Astrocyte (in vitro differentiated cells and primary cell): ENCODE results near the gene CCDC85B. TPM values are rescaled to one million over a fixed set of nuclear protein-coding genes. Genes with fewer than 3 reads are reported as not detected.

Source experiments
- DNase-seq: peaks from one replicate; pipeline ENCODE4 v3.0.0-alpha.2; 2010; ENCODE audit warnings: low read depth
- FAIRE-seq: peaks from 2 replicates; lab custom pipeline; 2011; peaks lifted over from hg19 to GRCh38; lab: Jason Lieb, UNC
- H2AFZ ChIP-seq: 2 replicates; pipeline ENCODE4 v1.6.0; 2012; ENCODE audit warnings: low read depth, low read length, inconsistent platforms
- H3K27ac ChIP-seq: 2 replicates; pipeline ENCODE4 v1.5.1; 2011; ENCODE audit warnings: low read depth, low read length, inconsistent platforms
- H3K27me3 ChIP-seq: 2 replicates; pipeline ENCODE4 v1.6.0; 2011; ENCODE audit warnings: low read length, inconsistent platforms; ENCODE audit not compliant: insufficient read depth
- H3K36me3 ChIP-seq: 2 replicates; pipeline ENCODE4 v1.5.1; 2011; ENCODE audit warnings: low read length, inconsistent platforms; ENCODE audit not compliant: insufficient read depth
- H3K4me1 ChIP-seq: 2 replicates; pipeline ENCODE4 v1.5.1; 2011; ENCODE audit warnings: low read length, inconsistent platforms; ENCODE audit not compliant: insufficient read depth
- H3K4me2 ChIP-seq: 2 replicates; pipeline ENCODE4 v1.6.0; 2012; ENCODE audit warnings: low read length, inconsistent platforms
- H3K4me3 ChIP-seq: 2 replicates; pipeline ENCODE4 v1.5.1; 2011; ENCODE audit warnings: low read depth, mild to moderate bottlenecking, low read length, inconsistent platforms; ENCODE audit not compliant: insufficient read depth
- H3K79me2 ChIP-seq: 2 replicates; pipeline ENCODE4 v1.6.0; 2012; ENCODE audit warnings: mild to moderate bottlenecking, low read length, inconsistent platforms; ENCODE audit not compliant: insufficient read depth
- H3K9ac ChIP-seq: 2 replicates; pipeline ENCODE4 v1.6.0; 2012; ENCODE audit warnings: mild to moderate bottlenecking, low read length, inconsistent platforms
- H3K9me3 ChIP-seq: 2 replicates; pipeline ENCODE4 v1.5.1; 2012; ENCODE audit warnings: low read depth, mild to moderate bottlenecking, low read length, inconsistent platforms; ENCODE audit not compliant: insufficient read depth
- H4K20me1 ChIP-seq: 2 replicates; pipeline ENCODE4 v1.6.0; 2012; ENCODE audit warnings: low read length, inconsistent platforms; ENCODE audit not compliant: insufficient read depth
- H3K27ac Mint-ChIP-seq: one replicate; pipeline ENCODE4 v1.8.0; 2021; ENCODE audit warnings: mild to moderate bottlenecking, mixed read lengths; ENCODE audit not compliant: unreplicated experiment
- H3K27me3 Mint-ChIP-seq: one replicate; pipeline ENCODE4 v1.8.0; 2021; ENCODE audit warnings: low read depth, mixed read lengths; ENCODE audit not compliant: unreplicated experiment
- H3K36me3 Mint-ChIP-seq: one replicate; pipeline ENCODE4 v1.8.0; 2021; ENCODE audit warnings: low read depth, mixed read lengths; ENCODE audit not compliant: unreplicated experiment
- H3K4me1 Mint-ChIP-seq: one replicate; pipeline ENCODE4 v1.8.0; 2021; ENCODE audit warnings: low read depth, mixed read lengths; ENCODE audit not compliant: unreplicated experiment
- H3K4me3 Mint-ChIP-seq: one replicate; pipeline ENCODE4 v1.8.0; 2021; ENCODE audit warnings: mild to moderate bottlenecking, moderate library complexity, mixed read lengths; ENCODE audit not compliant: unreplicated experiment
- H3K9me3 Mint-ChIP-seq: one replicate; pipeline ENCODE4 v1.8.0; 2021; ENCODE audit warnings: mild to moderate bottlenecking, mixed read lengths; ENCODE audit not compliant: unreplicated experiment
- EZH2 ChIP-seq: IDR thresholded peaks from 2 replicates; pipeline ENCODE4 v1.6.1; 2012; ENCODE audit warnings: mild to moderate bottlenecking, low read length, inconsistent platforms; ENCODE audit not compliant: insufficient read depth
- total RNA-seq: library from RNA; stranded (reverse); gene quantifications from 2 replicates; pipeline ENCODE4 v1.2.1, GENCODE V29; 2021
- TF ChIP-seq, protein P1 (sequence below): IDR thresholded peaks from 2 replicates; pipeline ENCODE4 v1.5.1; 2011; ENCODE audit warnings: low read depth, mild to moderate bottlenecking, inconsistent platforms, low read length, moderate library complexity; ENCODE audit not compliant: insufficient read depth

Gene CCDC85B
- total RNA-seq, 1 donor from 2014 or later, result 31.4 TPM

- peaks cover 64% of the 10 kb centered on the region for H4K20me1 ChIP-seq
- no peak overlapping the region for H3K4me3 ChIP-seq
- H3K9me3 ChIP-seq, result no peaks in the 10 kb centered on the region
- peak overlapping the region; percentile 96 for H3K4me2 ChIP-seq
- H3K4me1 ChIP-seq, result peaks cover 39% of the 10 kb centered on the region
- FAIRE-seq (no peak), DNase-seq (no peak)
- H3K27me3 Mint-ChIP-seq, result no peaks in the 10 kb centered on the region
- peaks cover 42% of the 10 kb centered on the region for H3K79me2 ChIP-seq
- peaks cover 26% of the 10 kb centered on the region for H3K36me3 ChIP-seq
- H3K27ac Mint-ChIP-seq, result peak overlapping the region; percentile 47
- H2AFZ ChIP-seq, result no peak overlapping the region
- H3K27ac ChIP-seq, result no peak overlapping the region
- peak overlapping the region; percentile 89 for H3K9ac ChIP-seq
- H3K9me3 Mint-ChIP-seq, result no peaks in the 10 kb centered on the region
- peak overlapping the region; percentile 95 for H3K4me3 Mint-ChIP-seq
- H3K4me1 Mint-ChIP-seq, result peaks cover 16% of the 10 kb centered on the region
- TF ChIP-seq EZH2, result no peak
- TF ChIP-seq, protein P1, sequence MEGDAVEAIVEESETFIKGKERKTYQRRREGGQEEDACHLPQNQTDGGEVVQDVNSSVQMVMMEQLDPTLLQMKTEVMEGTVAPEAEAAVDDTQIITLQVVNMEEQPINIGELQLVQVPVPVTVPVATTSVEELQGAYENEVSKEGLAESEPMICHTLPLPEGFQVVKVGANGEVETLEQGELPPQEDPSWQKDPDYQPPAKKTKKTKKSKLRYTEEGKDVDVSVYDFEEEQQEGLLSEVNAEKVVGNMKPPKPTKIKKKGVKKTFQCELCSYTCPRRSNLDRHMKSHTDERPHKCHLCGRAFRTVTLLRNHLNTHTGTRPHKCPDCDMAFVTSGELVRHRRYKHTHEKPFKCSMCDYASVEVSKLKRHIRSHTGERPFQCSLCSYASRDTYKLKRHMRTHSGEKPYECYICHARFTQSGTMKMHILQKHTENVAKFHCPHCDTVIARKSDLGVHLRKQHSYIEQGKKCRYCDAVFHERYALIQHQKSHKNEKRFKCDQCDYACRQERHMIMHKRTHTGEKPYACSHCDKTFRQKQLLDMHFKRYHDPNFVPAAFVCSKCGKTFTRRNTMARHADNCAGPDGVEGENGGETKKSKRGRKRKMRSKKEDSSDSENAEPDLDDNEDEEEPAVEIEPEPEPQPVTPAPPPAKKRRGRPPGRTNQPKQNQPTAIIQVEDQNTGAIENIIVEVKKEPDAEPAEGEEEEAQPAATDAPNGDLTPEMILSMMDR, result no peak
- H3K36me3 Mint-ChIP-seq, result peaks cover 13% of the 10 kb centered on the region
- H3K27me3 ChIP-seq, result no peaks in the 10 kb centered on the region
These were observed 27.3 kb upstream of the CCDC85B start for GRCh38 chr11:65862941-65863888.

DNA sequence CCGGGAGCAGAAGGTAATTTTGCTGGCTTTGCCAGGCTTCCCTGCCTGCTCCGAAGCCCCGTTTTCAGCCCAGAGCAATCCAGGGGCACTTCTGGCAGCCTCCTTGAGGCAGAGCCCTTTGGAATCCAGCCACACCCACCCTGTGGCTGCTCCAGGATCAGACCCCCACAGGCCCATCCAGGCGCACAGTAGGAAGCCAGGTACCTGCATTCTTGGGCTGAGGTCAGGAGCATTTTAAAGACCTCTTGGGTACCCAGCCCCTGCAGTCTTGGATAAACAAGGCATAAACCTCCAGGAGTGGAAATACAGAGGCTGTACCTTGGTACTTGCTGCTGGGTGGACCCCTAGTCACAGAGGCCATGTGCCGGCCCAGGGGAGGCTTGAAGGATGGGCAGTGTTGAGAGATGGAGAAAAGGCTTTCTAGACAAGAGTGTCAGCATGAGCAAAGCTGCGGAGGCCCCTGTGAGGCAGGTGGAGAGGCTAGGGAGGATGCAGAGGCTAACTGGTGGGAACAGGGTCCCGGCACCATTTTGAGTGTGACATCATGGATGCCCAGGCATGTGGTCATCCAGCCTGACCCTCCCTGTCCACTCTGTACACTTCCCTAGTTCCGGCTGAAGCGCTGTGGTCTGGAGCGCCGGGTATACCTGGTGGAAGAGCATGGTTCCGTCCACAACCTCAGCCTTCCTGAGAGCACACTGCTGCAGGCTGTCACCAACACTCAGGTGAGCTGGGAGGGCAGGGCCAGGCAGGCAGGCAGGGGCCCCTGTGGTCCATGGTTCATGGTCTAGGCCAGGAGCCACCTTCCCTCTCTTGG lies 26.4 kb upstream of the CCDC85B start:
- peaks cover 31% of the 10 kb centered on the region for H3K4me1 ChIP-seq
- no peaks in the 10 kb centered on the region for H3K27me3 ChIP-seq
- no peak overlapping the region for H3K4me2 ChIP-seq
- peaks cover 15% of the 10 kb centered on the region for H3K36me3 Mint-ChIP-seq
- peak overlapping the region; percentile 67 for H3K4me3 Mint-ChIP-seq
- no peak overlapping the region for H3K4me3 ChIP-seq
- H3K27me3 Mint-ChIP-seq, result no peaks in the 10 kb centered on the region
- TF ChIP-seq EZH2, result no peak
- TF ChIP-seq, protein P1, result no peak
- H2AFZ ChIP-seq, result no peak overlapping the region
- H3K36me3 ChIP-seq, result peaks cover 30% of the 10 kb centered on the region
- DNase-seq (no peak), FAIRE-seq (no peak)
- no peaks in the 10 kb centered on the region for H3K9me3 Mint-ChIP-seq
- no peak overlapping the region for H3K27ac ChIP-seq
- H3K9ac ChIP-seq, result no peak overlapping the region
- peaks cover 20% of the 10 kb centered on the region for H3K4me1 Mint-ChIP-seq
- H4K20me1 ChIP-seq, result peaks cover 73% of the 10 kb centered on the region
- peak overlapping the region; percentile 44 for H3K27ac Mint-ChIP-seq
- H3K9me3 ChIP-seq, result no peaks in the 10 kb centered on the region
- H3K79me2 ChIP-seq, result peaks cover 50% of the 10 kb centered on the region
